ENCODE results near the gene RAVER2.
A peak's percentile ranks its signal among the peaks of the same experiment; 100 is the strongest.

Gene RAVER2

DNA sequence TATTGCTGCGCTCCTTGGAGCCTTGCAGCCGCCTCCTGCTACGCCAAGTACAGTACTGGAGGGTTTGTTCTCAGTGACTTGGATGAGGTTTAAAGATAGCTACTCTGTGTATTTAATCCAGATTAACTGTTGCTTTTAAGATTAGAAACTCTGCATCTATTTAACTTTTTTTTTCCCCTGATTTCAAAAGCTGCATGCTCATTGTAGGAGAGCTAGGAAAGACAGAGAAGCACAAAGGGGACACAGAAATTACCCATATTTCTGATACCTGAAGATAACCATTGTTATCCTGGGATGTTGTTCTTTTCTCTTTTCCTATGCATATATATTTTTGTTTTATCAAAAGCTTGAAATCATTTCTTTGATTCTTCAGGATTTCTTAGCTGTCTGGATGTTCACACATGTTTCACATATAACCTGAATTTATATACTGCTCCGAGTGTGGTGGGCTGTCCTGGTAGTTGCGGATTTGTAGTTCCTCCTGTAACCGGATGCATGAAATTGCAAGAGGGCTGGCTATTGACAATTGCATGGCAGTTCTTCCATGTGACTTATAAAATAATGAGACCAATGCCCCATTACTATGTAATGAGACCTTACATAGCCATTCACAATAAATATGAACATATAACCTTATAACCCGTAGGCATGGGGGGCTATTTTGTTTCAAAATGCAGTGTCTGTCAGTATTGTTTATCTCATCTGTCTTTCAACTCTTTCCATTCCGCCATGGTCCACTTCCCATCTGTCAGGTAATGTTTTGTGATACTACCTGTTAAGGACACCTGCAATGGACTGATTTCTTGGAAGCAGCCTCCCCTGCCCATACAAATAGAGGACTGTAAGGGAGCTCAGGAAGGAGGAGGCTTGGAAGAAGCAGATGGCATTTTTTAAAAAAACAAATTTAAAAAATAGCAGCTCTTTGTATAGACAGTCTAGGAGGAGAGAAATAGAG lies 1.4 kb downstream of the RAVER2 start:
- Histone ChIP-seq H3K9ac (peak overlapping the region; percentile 77 to 92 (median 88); a peak in 21 of 22 replicates), H3K9me3 (replicated peaks in 1 of 11) (no peaks in the 10 kb centered on the region), H4K20me1 (peaks cover 0 to 12% (median 0%) of the 10 kb centered on the region in 11 experiments; a peak in 4 of 22 replicates), H3K4me3 (peak overlapping the region; percentile 78 to 96 (median 86)), H3K27ac (peak overlapping the region in 9 of 11 experiments; percentile 76 to 86 (median 85); a peak in 18 of 22 replicates), H3K27me3 (no peaks in the 10 kb centered on the region), H3K4me2 (peak overlapping the region; percentile 74 to 99 (median 88)), H3K36me3 (no peaks in the 10 kb centered on the region), H3K4me1 (peaks cover 15 to 29% (median 23%) of the 10 kb centered on the region in 10 experiments)
- no peak for TF ChIP-seq Cebpa-rat (IDR thresholded peaks at IDR 0.05)

GRCh38 chr1:64748222-64748621 lies 3.3 kb downstream of the RAVER2 start:
- Histone ChIP-seq H3K27me3 (no peaks in the 10 kb centered on the region), H3K36me3 (peaks cover 0 to 9% (median 4%) of the 10 kb centered on the region in 11 experiments; a peak in 3 of 22 replicates), H3K4me3 (no peak overlapping the region), H3K9me3 (replicated peaks in 1 of 11) (peaks cover 0 to 9% (median 0%) of the 10 kb centered on the region in 11 experiments; a peak in 3 of 22 replicates), H4K20me1 (peaks cover 0 to 12% (median 0%) of the 10 kb centered on the region in 11 experiments; a peak in 5 of 22 replicates), H3K4me2 (no peak overlapping the region), H3K27ac (no peak overlapping the region), H3K9ac (no peak overlapping the region), H3K4me1 (peaks cover 15 to 29% (median 23%) of the 10 kb centered on the region in 10 experiments)
- TF ChIP-seq Cebpa-rat (IDR thresholded peaks at IDR 0.05) = no peak

DNA sequence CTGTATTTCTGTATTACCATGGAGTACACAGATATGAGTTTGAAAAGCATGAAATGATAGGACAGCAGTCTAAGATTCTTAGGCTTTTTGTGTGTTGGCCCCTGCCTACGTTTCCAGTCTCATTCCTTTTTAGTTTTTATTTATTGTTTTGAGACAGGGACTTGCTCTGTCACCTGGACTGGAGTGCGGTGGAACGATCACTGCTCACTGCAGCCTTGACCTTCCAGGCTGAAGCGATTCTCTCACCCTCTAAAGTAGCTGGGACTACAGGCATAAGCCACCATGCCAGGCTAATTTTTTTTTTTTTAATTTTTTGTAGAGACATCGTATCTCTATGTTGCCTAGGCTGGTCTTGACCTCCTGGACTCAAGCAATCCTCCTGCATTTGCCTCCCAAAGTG lies 3.8 kb downstream of the RAVER2 start:
- Histone ChIP-seq H3K27me3 (no peaks in the 10 kb centered on the region), H3K4me3 (no peak overlapping the region), H3K9ac (no peak overlapping the region), H3K4me2 (no peak overlapping the region), H3K27ac (no peak overlapping the region), H4K20me1 (peaks cover 0 to 12% (median 0%) of the 10 kb centered on the region in 11 experiments; a peak in 5 of 22 replicates), H3K9me3 (replicated peaks in 1 of 11) (peaks cover 0 to 9% (median 0%) of the 10 kb centered on the region in 11 experiments; a peak in 3 of 22 replicates), H3K36me3 (peaks cover 0 to 9% (median 4%) of the 10 kb centered on the region in 11 experiments; a peak in 3 of 22 replicates), H3K4me1 (peaks cover 15 to 25% (median 23%) of the 10 kb centered on the region in 10 experiments)
- TF ChIP-seq Cebpa-rat (IDR thresholded peaks at IDR 0.05) = no peak

GRCh38 chr1:64750092-64750491 lies 5.2 kb downstream of the RAVER2 start:
- H3K9me3 ChIP-seq (replicated peaks in 1 of 11) = peaks cover 0 to 9% (median 0%) of the 10 kb centered on the region in 11 experiments; a peak in 4 of 22 replicates
- no peak for TF ChIP-seq Cebpa-rat (IDR thresholded peaks at IDR 0.05)
- H3K4me1 ChIP-seq = peaks cover 10 to 19% (median 17%) of the 10 kb centered on the region in 10 experiments
- no peak overlapping the region for H3K27ac ChIP-seq
- no peak overlapping the region for H3K4me2 ChIP-seq
- H3K36me3 ChIP-seq = peaks cover 0 to 9% (median 4%) of the 10 kb centered on the region in 11 experiments; a peak in 3 of 22 replicates
- H3K4me3 ChIP-seq = no peak overlapping the region
- H3K27me3 ChIP-seq = no peaks in the 10 kb centered on the region
- peaks cover 0 to 12% (median 0%) of the 10 kb centered on the region in 11 experiments; a peak in 5 of 22 replicates for H4K20me1 ChIP-seq
- H3K9ac ChIP-seq = no peak overlapping the region

GRCh38 chr1:64750875-64751274 lies 6.0 kb downstream of the RAVER2 start:
- Histone ChIP-seq H4K20me1 (peaks cover 0 to 12% (median 0%) of the 10 kb centered on the region in 11 experiments; a peak in 5 of 22 replicates), H3K9me3 (replicated peaks in 1 of 11) (peaks cover 0 to 9% (median 0%) of the 10 kb centered on the region in 11 experiments; a peak in 4 of 22 replicates), H3K4me3 (no peak overlapping the region), H3K36me3 (peaks cover 0 to 9% (median 4%) of the 10 kb centered on the region in 11 experiments; a peak in 3 of 22 replicates), H3K4me2 (no peak overlapping the region), H3K27me3 (no peaks in the 10 kb centered on the region), H3K27ac (no peak overlapping the region), H3K9ac (no peak overlapping the region), H3K4me1 (peaks cover 10 to 19% (median 16%) of the 10 kb centered on the region in 10 experiments)
- TF ChIP-seq Cebpa-rat (IDR thresholded peaks at IDR 0.05) = no peak

GRCh38 chr1:64754173-64754572 lies 9.3 kb downstream of the RAVER2 start:
- Histone ChIP-seq H4K20me1 (peaks cover 0 to 7% (median 0%) of the 10 kb centered on the region in 11 experiments; a peak in 3 of 22 replicates), H3K36me3 (peaks cover 0 to 31% (median 22%) of the 10 kb centered on the region in 11 experiments; a peak in 19 of 22 replicates), H3K4me2 (no peak overlapping the region), H3K4me3 (no peak overlapping the region), H3K27me3 (no peaks in the 10 kb centered on the region), H3K9ac (no peak overlapping the region), H3K4me1 (no peaks in the 10 kb centered on the region), H3K27ac (no peak overlapping the region), H3K9me3 (replicated peaks in 1 of 11) (peaks cover 18 to 33% (median 25%) of the 10 kb centered on the region in 11 experiments)
- no peak for TF ChIP-seq Cebpa-rat (IDR thresholded peaks at IDR 0.05)

DNA sequence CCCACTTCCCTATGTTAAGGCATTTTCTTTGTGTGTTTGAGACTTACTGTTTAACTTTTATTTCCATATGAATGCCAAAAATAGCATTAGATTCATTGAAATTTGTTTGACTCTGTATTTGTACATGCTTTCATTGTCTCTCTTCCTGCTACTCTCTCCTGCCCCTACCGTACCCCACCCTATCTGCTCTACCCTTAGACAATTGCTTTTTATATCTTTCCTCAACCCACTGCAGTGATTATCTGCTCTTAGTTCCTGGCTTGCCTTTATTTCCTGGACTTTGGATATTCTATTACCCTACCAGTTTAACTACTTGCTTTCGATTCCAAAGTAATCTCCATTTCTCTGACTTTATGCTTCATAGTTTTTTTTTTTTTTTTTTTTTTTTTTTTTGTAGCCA lies 10.5 kb downstream of the RAVER2 start:
- H3K4me3 ChIP-seq = no peak overlapping the region
- peaks cover 0 to 35% (median 22%) of the 10 kb centered on the region in 11 experiments; a peak in 19 of 22 replicates for H3K36me3 ChIP-seq
- no peaks in the 10 kb centered on the region for H3K27me3 ChIP-seq
- peaks cover 0 to 7% (median 0%) of the 10 kb centered on the region in 11 experiments; a peak in 2 of 22 replicates for H4K20me1 ChIP-seq
- no peak overlapping the region for H3K9ac ChIP-seq
- peaks cover 20 to 37% (median 28%) of the 10 kb centered on the region in 11 experiments for H3K9me3 ChIP-seq (replicated peaks in 1 of 11)
- no peak for TF ChIP-seq Cebpa-rat (IDR thresholded peaks at IDR 0.05)
- no peak overlapping the region for H3K27ac ChIP-seq
- H3K4me1 ChIP-seq = no peaks in the 10 kb centered on the region; a peak in 1 of 20 replicates
- no peak overlapping the region for H3K4me2 ChIP-seq

DNA sequence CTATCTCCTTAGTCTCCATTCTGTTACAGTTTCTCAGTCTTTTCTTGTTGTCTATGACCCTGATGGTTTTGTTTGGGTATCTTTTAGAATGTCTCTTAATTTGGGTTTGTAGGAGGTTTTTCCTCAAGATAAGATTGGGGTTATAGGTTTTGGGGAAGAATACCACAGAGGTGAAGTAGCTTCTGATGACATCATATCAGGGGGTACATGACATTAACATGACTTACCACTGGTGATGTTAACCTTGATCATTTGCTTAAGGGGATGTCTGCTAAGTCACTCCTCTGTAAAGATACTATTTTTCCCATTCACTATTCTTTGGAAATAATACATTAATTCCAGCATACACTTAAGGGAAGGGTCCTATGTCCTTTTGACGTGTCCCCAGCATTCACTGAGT lies 11.9 kb downstream of the RAVER2 start:
- no peaks in the 10 kb centered on the region for H3K27me3 ChIP-seq
- peaks cover 0 to 4% (median 0%) of the 10 kb centered on the region in 11 experiments; a peak in 1 of 22 replicates for H4K20me1 ChIP-seq
- H3K4me3 ChIP-seq = no peak overlapping the region
- no peak overlapping the region for H3K9ac ChIP-seq
- no peak overlapping the region; a peak in 1 of 22 replicates for H3K4me2 ChIP-seq
- no peak overlapping the region for H3K27ac ChIP-seq
- TF ChIP-seq Cebpa-rat (IDR thresholded peaks at IDR 0.05) = no peak
- no peaks in the 10 kb centered on the region; a peak in 1 of 20 replicates for H3K4me1 ChIP-seq
- peaks cover 0 to 35% (median 22%) of the 10 kb centered on the region in 11 experiments; a peak in 19 of 22 replicates for H3K36me3 ChIP-seq
- peaks cover 20 to 37% (median 28%) of the 10 kb centered on the region in 11 experiments for H3K9me3 ChIP-seq (replicated peaks in 1 of 11)
